Measurements from ENCODE around the gene PATJ.
"Not testable (repeated sequence)": the region's sequence is repeated elsewhere in the genome, so short reads cannot be mapped to it uniquely, and the experiment has no call there.

Gene PATJ

DNA sequence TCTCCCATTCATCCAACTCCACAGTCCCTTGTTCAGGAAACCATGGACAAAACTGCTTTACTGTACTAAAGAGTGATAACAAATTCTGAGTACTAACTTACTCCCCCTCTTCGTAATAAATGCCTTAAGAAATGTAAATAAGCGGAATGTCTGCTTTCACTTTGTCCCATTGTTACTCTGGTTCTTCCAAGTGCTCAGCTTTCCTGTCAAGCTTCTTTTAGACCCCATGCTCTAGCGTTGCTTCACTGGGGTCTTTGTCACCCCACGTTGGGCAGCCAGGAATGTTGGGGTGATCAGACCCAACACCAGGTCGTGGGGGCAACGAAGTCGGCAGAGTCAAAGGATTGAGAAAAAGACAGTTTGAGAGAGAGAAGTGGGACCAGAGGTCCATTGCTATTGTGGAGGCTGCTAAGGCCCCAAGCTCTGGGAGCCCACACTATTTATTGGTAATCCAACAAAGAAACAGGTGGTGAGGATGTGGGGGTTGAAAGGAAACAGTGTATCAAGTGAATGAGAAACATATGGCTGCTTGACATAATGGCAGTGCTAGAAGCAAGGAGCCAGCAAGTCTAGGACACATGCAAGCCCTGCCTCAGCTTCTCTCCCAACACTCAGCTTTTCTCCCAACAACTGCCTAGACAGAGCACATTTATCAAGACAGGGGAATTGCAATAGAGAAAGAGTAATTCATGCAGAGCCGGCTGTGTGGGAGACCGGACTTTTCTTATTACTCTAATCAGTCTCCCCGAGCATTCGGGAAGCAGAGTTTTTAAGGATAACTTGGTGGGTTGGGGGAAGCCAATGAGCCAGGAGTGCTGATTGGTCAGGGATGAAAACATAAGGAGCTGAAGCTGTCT, 441.1 kb downstream of the PATJ start:
- not testable (repeated sequence) for DNase-seq

DNA sequence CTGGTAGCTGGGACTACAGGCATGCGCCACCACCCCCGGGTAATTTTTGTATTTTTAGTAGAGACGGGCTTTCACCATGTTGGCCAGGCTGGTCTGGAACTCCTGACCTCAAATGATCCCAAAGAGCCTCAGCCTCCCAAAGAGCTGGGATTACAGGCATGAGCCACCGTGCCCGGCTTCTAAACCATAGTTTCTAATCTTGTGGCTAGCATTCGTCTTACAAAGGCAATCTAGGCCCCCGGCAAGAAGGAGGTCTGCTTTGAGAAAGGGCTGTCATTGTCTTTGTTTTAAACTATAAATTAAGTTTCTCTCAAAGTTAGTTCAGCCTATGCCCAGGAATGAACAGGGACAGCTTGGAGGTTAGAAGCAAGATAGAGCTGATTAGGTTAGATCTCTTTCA, 442.1 kb downstream of the PATJ start:
- DNase-seq: no peak

DNA sequence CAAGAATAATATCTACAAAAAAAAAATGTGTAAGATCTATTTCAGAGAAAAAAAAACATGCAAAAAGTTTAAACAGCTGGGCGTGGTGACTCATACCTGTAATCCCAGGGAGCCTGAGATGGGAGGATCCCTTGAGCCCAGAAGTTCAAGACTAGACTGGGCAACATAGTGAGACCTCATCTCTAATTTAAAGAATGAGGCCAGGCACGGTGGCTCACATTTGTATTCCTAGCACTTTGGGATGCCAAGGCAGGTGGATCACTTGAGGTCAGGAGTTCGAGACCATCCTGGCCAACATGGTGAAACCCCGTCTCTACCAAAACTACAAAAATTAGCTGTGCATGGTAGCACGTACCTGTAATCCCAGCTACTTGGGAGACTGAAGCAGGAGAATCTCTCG, 443.0 kb downstream of the PATJ start:
- DNase-seq: not testable (repeated sequence)

DNA sequence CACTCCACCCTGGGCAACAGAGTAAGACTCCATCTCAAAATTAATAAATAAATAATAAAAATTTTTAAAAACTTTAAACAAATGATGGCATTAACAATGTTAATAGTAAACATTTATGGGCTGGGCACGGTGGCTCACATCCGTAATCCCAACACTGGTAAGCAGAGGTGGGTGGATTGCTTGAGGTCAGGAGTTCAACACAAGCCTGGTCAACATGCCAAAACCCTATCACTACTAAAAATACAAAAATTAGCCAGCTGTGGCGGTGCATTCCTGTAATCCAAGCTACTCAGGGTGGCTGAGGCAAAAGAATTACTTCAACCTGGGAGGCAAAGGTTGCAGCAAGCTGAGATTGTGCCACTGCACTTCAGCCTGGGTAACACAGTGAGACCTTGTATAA, 443.4 kb downstream of the PATJ start:
- no peak for DNase-seq

DNA sequence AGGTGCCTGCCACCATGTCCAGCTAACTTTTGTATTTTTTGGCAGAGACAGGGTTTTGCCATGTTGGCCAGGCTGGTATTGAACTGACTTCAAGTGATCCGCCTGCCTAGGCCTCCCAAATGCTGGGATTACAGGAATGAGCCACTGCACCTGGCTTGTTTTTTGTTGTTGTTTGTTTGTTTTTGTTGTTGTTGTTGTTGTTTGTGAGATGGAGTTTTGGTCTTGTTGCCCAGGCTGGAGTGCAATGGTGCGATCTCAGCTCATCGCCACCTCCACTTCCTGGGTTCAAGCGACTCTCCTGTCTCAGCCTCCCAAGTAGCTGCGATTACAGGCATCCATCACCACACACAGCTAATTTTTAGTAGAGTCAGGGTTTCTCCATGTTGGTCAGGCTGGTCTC, 445.3 kb downstream of the PATJ start:
- DNase-seq: no peak

DNA sequence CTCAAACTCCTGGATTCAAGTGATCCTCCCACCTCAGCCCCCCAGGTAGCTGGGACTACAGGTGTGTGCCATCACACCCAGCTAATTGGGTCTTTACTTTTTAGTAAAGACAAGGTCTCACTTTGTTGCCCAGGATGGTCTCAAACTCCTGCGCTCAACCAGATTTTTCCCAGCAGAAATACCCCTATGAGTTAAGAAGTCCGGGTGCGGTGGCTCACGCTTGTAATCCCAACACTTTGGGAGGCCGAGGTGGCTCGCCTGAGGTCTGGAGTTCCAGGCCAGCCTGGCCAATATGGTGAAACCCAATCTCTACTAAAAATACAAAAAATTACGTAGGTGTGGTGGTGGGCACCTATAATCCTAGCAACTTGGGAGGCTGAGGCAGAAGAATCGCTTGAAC, 445.8 kb downstream of the PATJ start:
- no peak for DNase-seq

DNA sequence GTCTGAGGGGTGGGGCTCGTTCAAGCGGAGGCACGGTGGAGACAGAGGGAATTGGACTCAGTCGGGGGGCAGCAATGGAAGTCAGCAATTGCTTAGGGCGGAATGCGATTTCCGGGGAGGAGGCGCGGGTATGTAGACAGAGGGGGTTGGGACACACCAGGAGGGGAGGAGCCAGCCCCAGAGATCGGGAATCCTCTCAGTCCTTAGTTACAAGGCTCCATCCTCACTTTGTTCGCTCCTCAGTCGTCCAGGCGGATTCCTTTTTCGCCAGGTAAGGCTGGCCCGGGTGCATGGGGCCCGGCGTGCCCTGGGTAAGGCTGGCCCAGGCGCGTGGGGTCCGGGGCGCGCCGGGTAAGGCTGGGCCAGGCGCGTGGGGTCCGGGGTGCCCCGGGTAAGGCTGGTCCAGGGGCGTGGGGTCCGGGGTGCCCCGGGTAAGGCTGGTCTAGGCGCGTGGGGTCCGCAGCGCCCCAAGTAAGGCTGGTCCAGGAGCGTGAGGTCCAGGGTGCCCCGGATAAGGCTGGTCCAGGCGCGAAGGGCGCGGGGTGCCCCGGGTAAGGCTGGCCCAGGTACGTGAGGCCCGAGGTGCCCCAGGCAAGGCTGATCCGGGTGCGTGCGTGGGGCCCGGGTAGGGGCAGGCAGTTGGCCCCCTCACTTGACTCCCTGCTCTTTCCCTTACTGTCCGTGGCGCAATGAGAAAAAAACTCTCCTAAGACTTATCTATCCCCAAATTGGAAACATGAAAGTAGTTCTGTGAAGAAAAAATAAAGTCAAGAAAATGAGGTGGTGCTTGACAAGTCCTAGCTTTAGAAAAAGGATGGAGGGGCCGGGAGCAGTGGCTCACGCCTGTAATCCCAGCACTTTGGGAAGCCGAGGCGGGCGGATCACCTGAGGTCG, 452.6 kb downstream of the PATJ start, which contains the start of gene L1TD1:
Gene L1TD1 (plus strand): TSS at position 199 of the 894 bp plus-strand sequence. CDS start 11,780 bp downstream, outside the sequence.
- no peak for DNase-seq

DNA sequence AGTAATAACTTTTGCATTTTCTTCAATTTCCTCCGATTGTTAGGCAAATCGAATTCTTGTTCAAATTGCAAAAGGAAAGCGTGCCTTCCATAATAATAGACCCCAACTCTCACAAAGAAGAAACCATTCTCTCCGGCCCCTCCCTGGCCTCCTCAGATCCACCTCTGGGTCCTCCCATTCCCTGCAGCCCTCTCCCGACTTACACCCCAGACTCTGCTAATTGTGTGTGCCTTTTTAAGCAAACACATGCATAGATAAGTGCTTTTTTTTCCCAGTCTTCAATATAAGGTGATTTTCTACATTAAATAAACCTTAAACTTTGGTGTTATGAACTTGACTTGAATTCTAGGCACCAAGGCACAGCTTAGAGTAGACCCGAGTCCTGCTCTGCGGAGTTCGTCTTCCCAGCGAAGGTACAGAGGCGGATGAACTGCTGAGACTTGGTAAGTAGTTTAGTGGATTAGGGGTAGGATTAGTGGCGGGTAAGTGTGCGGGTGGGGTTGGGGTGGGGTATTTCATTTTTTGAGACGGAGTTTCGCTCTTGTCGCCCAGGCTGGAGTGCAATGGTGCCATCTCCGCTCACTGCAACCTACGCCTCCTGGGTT, 453.9 kb downstream of the PATJ start:
- DNase-seq: no peak

DNA sequence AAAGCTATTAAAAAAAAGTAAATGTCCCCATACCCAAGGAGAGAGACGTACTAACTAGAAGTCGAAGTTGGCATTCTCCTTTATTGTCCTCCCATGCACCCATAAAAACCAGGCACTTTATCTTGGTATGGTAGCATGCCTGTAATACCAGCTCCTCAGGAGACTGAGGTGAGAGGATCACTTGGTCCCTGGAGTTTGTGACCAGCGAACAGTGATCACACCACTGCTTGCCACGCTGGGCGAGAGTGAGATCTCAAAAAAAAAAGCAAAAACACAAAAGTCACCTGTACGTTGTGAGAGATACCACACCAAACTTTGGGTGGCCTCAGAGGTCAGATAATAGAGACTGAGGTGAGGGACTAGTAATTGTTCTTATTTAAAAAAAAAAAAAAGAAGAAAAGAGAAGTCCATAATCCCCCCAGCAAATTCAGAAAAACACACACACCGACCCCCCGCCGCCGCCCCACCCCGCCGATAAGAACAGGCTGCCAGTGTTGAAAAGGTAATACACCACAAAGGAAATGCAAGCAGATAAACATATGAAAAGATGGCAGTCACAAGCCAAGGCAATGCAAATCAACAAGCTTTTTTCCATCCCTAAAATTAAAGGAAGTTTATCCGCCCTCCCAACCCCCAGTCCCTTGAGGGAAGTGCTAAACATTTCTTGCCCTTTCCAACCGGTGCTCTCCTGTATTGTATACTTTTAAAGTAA, 455.9 kb downstream of the PATJ start:
- no peak for DNase-seq

DNA sequence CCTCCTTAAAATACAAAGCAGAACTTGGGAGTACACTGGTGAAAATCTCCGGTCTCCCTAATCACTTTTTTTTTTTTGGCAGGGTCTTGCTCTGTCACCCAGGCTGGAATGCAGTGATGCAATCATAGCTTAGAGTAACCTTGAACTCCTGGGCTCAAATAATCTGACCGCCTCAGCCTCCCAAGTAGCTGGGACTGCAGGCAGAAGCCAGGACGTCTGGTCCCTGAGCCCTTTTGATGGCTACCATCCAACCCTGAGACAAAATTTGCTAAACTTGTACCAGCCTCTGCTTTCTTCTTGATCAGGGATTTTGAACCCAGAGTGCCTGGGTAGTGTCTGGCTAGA, 456.5 kb downstream of the PATJ start:
- no peak for DNase-seq

DNA sequence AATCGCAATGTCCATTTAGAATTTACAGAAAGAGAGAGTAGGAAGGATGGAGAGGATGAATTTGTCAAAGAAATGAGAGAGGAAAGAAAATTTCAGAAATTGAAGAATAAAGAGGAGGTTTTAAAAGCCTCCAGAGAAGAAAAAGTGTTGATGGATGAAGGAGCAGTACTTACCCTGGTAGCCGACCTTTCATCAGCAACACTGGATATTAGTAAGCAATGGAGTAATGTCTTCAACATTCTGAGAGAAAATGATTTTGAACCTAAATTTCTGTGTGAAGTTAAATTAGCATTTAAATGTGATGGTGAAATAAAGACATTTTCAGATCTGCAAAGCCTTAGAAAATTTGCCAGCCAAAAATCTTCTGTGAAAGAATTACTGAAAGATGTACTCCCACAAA, 464.9 kb downstream of the PATJ start:
- no peak for DNase-seq

DNA sequence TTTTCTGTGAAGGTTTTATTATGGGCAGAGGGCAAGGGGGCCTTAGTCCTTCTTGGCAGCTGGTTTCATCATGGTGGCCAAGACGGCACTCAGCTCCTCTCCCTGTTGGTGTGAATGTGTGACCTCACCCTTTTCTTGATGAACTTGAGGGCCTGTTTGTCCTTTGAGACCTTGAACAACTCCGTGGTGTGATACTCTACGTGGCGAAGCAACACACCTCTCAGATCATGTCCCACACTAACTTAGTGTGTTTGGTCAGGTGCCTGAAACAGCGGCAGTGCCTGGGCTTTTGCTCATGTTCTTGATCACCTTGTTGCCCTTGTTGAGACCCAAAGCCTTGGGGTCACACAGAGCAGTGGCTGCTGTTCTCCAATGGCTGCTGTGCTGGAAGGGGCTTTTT, 465.8 kb downstream of the PATJ start:
- no peak for DNase-seq

DNA sequence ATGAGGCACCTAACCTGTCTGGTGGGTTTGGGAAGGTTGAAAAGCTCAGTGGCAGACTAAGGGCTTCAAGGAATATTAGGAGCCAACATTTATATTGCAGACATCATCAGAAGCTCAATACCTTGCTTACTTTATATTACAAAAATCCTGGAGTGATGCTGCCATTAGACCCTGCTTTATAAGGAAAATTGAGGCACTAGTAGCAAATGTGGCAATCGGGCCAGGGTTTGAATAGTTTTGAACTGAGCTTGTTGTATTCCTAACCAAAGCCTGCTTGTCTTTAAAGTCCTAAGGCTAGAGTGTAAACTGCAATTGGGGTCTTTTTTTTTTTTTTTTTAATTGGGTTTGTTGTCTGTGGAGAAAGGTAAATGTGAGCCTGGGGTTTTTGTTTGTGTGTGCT, 466.7 kb downstream of the PATJ start:
- DNase-seq: no peak

DNA sequence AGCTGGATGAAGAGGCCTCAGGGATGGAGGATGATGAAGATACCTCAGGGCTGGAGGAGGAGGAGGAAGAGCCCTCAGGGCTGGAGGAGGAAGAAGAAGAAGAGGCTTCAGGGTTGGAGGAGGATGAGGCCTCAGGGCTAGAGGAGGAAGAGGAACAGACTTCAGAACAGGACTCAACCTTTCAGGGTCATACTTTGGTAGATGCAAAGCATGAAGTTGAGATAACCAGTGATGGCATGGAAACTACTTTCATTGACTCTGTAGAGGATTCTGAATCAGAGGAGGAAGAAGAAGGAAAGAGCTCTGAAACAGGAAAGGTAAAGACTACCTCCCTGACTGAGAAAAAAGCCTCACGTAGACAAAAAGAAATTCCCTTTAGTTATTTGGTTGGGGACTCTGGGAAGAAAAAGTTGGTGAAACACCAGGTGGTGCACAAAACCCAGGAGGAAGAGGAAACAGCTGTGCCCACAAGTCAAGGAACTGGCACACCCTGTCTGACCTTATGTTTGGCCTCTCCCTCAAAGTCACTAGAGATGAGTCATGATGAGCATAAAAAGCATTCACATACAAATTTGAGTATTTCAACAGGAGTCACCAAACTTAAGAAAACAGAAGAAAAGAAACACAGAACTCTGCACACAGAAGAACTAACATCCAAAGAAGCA, 467.8 kb downstream of the PATJ start:
- DNase-seq: no peak

DNA sequence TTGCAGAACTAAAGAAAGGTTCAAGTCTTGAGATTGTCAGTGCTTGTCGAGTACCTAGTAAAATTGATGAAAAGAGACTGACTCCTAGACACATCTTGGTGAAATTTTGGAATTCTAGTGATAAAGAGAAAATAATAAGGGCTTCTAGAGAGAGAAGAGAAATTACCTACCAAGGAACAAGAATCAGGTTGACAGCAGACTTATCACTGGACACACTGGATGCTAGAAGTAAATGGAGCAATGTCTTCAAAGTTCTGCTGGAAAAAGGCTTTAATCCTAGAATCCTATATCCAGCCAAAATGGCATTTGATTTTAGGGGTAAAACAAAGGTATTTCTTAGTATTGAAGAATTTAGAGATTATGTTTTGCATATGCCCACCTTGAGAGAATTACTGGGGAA, 468.7 kb downstream of the PATJ start:
- no peak for DNase-seq

DNA sequence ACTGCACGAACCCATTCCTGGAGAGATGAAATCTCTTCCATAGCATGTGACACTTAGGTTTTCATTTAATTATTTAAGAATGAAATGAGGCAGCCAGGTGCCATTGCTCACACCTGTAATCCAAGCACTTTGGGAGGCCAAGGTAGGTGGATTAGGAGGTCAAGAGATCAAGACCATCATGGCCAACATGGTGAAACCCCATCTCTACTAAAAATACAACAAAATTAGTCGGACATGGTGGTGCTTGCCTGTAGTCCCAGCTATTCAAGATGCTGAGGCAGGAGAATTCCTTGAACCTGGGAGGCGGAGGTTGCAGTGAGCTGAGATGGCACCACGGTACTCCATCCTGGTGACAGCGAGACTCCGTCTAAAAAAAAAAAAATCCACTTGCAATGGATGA, 470.1 kb downstream of the PATJ start:
- no peak for DNase-seq

DNA sequence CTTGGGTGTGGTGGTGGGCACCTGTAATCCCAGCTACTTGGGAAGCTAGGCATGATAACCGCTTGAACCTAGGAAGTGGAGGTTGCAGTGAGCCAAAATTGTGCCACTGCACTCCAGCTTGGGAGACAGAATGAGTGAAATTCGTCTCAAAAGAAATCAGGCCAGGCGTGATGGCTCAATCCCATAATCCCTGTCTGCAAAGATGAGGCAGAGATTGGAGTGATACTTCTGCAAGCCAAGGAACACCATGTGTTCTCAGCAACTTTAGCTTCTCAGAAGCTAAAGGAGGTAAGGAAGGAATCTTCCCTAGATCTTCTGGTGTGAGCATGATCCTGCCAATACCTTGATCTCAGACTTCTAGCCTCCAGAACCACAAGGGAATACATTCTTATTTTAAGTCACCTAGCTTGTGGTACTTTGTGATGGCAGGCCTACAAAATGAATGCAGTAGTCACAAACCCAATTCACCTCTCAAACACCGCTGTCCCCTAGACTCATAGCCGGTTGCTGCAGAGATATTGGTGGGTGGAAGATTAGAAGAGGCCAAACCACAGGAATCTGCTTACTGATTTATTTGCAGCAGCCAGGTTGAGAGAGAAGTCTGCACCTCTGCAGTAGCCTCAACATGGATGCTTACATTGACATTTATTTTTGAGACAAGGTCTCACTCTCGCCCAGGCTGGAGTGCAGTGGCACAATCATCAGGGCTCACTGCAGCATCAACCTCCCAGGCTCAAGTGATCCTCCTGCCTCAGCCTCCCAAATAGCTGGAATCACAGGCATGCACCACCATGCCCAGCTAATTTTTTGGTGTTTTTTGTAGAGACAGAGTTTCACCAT, 471.0 kb downstream of the PATJ start:
- DNase-seq: no peak

DNA sequence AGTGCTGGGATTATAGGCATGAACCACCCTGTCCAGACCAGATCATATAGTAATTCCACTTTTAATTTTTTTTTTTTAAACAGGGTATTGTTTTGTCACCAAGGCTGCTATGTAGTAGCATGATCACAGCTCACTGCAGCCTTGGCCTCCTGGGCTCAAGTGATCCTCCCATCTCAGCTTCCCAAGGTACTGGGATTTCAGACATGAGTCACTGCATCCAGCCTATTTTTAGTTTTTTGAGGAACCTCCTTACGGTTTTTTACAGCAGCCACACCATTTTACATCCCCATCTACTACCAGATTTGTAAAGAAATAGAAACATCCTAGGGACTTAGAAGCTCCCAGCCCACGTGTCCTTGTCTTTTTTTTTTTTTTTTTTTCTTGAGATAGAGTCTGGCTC, 476.3 kb downstream of the PATJ start:
- no peak for DNase-seq

DNA sequence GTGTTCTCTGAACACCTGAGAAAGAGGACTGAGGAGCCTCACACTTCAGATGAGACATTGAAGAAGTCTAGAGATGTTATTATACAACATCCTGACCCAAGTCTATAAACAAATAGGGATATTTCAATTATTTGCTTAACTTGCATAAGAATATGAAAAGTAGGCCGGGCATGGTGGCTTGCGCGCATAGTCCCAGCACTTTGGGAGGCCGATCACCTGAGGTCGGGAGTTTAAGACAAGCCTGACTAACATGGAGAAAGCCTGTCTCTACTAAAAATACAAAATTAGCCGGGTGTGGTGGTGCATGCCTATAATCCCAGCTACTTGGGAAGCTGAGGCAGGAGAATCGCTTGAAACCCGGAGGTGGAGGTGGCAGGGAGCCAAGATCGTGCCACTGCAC, 478.2 kb downstream of the PATJ start:
- DNase-seq: not testable (repeated sequence)

DNA sequence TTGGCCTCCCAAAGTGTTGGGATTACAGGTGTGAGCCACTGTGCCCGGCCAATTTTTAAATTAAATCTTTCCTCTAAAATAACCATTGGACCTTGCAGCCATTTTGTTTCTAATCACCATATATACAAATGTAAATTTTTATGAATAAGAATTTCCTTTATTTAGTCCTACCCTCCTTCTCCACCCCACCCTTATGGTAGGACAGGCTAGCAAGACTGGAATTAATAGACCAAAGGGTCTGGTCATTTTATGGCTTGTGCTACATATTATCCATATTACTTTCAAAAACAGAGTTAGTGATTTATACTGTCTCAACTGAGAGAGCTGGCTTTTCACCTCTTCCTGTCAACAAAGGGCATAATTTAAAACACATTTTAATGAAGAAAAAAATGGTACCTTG, 478.9 kb downstream of the PATJ start:
- no peak for DNase-seq

DNA sequence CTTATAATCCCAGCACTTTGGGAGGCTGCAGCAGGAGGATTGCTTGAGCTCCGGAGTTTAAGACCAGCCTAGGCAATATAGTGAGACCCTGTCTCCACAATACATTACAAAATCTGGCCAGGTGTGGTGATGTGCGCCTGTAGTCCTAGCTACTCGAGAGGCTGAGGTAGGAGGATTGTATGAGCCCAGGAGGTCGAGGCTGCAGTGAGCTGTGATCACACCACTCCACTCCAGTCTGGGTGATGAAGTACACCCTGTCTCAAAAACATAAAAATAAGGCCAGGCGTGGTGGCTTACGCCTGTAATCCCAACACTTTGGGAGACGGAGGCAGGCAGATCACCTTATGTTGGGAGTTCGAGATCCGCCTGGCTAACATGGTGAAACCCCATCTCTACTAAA, 480.0 kb downstream of the PATJ start:
- DNase-seq: no peak

DNA sequence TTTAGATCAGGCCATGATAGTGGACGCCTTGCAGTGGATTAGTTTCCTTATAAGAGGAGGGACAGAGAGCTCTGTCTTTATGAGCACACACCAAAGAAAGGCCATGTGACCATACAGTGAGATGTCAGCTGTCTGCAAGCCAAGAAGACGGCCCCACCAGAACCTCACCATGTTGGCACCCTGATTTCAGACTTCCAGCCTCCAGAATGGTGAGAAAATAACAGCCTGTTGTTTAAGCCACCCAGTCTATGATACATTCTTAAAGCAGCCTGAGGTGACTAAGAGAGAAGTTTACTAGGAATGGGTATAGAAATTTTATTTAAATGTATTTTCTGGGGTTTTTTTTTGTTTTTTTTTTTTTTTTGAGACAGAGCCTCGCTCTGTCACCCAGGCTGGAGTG, 481.9 kb downstream of the PATJ start:
- no peak for DNase-seq
